GM18511 (cell line): ENCODE data around the gene LRRC14B.
"Not testable (repeated sequence)": the region's sequence is repeated elsewhere in the genome, so short reads cannot be mapped to it uniquely, and the experiment has no call there.

ENCODE experiments used
- ATAC-seq: cut with Tn5 transposase; IDR thresholded peaks from one replicate; pipeline ENCODE4 v1.9.1; 2021; ENCODE audit warnings: mild to moderate bottlenecking, moderate library complexity; ENCODE audit not compliant: unreplicated experiment

The LRRC14B gene

DNA sequence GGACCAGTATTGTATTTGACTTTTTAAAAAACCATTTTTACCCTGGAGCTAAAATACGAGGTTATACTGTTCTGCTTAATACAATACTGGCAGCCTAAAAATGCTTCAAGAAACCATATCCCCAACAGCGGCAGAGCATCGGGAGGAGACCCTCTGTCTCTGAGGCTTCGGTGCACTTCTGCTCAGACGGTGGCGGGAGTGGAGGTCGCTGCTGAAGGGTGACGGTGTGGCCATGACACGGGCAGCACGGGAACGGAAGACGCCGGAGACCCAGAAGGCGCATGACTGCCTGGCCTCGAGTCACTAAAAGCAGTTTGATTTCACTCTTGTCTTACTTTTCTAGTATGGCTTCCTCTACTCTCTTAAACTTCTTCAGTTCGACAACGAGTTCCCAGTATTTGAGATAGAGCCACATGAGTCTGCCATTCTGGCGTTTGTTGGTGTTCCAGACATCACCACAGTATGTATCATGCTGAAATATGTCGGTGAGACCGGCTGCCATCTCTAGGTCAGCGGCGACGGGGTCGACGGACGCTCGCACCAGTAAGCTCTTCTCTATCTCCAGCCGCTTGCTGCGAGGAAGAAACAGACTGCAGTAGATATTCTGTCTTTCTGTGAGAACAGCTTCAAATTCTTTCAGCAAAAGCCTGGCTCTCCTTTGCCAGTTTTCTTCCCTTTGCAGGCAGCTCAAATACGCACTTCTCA is 13.8 kb downstream of the LRRC14B start:
- ATAC-seq: no peak

DNA sequence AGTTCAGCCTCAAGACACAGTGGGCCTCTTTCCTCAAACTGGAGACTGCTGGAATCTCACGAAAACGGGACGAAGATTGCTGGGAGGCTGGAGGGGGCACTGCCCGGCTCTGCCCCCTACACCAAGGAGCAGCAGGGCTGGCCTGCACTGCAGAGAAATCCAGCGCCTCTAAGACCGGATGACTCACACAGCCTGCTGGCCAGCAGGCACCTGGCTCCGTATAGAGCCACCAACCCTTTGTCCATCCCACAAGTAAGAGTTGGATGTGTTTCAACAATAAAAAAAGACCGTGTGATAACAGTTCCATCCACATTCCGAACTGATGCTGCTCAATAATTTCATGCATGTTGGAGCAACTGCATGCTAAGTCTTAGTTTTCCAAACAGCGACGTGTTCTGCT is 15.1 kb downstream of the LRRC14B start:
- no peak for ATAC-seq

DNA sequence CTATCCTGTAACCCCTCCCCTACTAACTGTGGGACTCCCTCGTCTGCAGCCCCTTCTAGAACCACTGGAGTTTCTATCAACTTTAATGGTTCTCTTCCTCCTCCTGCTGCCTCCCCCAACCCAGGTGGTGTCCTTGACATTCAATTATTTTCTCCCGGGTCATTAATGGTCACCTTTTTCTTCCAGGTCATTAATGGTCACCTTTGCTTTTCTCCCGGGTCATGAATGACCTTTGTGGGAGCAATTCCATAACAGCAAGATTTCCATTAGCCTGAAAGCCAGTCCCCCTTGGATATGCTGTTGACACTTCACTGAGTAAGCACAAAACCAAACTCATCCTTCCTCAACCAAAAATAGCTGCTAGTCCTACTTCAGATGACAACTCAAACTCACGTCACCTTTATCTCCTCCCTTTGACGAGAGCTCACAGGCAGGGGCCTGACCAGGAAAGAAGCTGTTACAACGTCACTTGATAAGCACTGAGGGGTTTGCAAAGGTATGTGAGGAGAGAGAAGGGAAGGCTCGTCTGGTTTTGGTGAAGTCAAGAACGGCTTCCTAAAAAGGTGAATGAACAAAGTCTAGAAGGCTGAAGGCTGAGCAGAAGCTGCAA is 15.7 kb downstream of the LRRC14B start:
- no peak for ATAC-seq

DNA sequence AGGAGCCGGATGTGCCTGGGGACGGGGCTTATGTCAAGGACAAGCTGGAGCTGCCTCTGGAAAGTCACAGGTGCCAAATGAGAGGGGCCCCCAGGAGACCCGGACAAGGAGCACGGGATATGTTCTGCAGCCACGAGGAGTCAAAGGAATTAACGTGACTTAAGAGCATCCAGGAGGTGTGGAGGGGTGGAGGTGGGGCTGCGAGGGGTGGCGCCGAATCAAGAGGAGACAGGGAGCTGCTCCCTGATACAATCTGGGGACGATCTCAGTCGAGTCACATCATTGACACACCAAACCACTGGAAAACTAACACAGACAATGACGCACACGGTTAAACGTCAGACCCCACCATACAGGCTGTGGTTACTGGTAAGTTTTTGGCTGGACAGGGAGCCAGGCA is 16.3 kb downstream of the LRRC14B start:
- no peak for ATAC-seq

DNA sequence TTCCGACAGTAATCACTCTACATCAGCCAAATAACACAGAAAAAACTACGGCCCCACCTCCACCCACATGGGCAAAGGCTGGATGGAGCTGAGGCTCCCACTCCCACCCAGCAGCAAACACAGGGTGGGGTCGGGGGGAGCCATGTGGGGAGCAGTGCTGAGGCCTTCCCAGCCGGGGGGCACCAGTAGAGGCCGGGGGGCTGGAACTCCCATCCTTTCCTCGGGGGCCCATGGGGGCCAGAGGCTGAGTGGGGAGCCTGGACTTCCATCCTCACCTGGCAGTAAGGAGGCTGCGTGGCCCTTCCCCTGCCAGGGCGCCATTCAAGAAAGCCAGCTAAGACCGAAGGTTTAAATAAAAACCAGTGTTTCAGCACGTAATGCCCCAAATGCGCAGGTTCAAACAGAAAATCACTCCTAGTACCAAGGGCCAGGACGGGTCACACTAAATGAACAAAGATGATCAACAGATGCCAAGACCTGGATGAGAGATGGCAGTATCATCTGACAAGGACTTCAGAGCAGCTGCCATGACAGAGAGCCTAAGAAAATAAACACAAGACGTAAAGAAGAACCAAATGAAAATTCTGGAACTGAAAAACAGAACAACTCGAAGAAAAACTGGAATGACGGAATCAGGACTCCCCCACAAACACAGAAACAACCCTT is 17.3 kb downstream of the LRRC14B start:
- ATAC-seq: no peak

DNA sequence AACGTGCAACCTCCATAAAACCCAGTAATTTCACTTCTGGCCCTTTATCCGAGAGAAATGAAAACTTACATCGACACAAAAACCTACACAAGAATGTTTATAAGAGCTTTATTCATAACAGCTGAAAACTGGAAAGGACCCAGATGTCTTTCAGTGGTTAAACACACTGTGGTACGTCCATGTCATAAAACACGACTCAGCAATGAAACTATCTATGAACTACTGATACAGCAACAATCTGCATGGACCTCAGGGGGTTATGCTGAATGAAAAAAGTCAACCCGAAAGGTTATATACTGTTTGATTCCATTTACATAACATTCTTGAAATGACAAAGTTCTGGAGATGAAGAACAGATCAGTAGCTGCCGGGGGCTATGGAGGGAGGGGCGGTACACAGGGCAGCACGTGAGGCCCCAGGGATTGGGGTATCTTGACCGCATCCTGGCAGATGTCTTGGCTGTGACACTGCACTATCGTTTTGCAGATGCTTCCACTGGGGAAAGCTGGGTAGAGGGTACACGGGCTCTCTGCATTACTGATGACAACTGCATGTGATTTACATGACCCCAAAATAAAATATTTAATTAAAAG is 22.6 kb downstream of the LRRC14B start:
- no peak for ATAC-seq

DNA sequence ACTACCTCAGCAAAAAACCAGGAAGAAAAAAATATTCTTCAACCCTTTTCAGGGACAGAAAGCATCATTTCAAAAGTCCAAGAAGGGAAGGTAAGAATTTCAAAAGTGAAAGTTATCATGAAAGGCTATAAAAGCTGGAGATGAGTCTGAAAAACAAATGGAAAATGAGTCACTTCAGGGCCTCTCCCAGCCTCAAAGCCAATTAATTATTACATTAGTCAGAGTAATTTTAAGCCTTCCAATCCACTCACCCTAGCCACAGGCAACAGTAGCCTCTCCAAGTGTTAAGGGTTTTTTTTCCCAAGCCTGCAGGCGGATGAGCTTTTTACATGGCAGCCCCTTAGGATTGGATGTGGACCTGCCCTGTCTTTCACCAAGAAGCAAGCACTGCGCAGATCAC is 24.0 kb downstream of the LRRC14B start:
- ATAC-seq: not testable (repeated sequence)

DNA sequence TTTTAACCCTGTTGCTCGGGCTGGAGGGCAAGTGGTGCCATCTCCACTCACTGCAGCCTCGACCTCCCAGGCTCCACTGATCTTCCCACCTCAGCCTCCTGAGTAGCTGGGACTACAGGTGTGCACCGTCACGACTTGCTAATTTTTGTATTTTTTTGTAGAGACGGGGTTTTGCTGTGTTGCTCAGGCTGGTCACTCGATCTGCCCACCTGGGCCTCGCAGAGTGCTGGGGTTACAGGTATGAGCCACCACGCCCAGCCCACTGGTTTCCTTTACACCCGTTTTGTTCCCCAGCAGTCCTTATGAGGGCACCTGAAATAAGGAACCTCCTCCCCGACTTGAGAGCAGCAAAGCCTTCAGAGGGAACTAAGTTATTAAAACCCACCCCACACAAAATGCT is 24.8 kb downstream of the LRRC14B start:
- not testable (repeated sequence) for ATAC-seq

DNA sequence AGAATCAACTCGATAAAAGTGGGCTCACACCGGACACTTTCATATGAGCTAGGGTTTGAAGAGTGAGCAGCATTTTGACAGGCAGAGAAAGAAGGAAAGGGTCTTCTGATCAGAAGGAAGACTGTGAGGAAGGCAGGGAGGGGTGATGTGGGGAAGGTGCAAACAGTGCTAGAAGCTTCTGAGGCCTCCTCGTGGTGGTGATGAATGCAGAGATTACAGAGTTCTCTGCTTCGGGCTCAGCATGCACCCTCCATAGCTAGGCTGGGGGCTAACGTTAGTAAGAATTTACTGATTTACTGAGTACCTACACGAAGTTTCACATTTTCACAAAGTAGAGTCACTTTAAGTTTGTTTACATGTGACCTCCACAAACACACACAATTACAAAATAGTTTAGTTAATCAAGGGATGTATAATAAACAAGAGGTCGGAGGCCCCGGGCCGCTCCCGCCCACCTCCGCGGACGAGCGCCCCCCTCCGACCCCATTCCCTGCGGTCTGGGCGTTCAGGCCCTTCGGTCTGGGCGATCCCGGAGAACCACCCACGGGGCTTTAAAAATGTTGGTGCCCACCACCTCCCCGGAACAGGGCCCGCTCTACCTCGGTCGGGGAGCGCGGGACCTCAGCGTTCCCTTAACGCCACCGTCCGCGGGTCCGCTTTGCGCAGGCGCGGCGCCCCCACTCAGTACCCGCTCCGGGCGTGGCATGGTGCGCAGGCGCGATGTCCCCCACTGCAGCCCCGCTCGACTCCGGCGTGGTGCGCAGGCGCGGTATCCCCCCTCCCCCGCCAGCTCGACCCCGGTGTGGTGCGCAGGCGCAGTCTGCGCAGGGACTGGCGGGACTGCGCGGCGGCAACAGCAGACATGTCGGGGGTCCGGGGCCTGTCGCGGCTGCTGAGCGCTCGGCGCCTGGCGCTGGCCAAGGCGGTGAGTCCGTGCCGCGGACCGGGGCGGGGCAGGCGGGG is 26.5 kb downstream of the LRRC14B start, which contains the start of the genes CCDC127 and SDHA:
Gene CCDC127 (minus strand): TSS at position 660 of the 963 bp plus-strand sequence. CDS start 1,304 bp downstream, outside the sequence.
Gene SDHA (plus strand): TSS at position 827 of the 963 bp plus-strand sequence. CDS start 36 bp downstream, at position 863.
- ATAC-seq: peak; percentile 75

DNA sequence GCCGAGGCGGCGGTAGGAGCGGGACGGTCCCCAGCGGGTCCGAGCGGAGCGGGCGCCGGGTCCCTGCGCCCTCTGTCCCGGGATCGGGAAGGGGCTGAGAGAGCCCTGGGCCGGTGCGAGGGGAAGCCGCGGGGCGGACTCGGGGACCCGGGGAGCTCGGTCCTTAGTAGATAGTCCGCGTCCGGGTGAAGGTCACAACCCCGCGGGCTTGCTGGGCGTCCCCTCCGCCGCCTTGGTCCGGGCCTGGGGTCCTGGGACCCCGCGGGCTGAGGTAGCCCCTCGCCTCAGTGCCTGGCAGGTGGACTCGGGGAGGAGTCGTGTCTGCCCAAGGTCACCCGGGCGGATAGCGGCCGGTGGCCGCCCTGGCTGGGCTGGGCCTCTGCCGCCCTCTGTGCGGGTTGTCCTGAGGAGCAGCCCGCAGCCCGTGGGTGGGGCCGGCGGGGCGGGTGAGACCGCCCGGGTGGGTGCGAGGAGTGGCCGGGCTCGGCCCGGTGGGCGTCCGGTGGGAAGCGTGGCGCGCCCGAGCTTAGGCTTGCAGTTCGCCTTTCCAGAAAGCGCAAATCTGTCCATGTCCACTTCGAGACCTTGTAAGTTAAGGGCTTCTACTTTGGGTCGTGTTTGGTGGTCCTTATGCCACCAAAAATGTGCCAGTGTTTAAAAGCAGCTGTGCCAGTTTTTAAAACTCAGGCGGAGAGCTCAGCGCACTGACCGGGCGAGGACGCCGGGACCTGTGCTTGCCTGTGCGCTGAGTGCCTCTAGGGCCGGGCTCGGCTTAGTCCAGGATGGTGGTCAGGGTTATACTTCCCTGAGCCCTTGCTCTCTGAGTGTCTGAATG is 27.4 kb downstream of the LRRC14B start:
- ATAC-seq: peak; percentile 33

DNA sequence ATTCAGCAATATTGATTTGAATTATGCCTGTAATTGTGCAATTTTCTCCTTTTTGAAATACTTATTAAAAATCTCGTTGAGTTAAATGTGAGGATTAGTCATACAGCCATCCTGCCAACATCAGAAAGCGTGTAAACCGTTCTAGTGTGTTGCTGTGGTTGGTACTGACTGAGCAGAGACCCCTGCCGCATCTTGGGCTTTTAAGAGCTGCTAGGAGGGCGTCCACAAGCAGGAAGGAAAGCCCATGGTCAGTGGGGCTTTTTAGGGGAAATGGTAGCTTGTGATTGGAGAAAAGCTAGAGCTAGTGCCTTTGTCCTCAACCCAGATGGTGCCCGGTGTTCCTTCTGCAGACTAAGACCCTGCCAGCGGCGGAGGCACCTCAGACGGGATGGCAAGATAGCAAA is 28.2 kb downstream of the LRRC14B start:
- ATAC-seq: no peak

DNA sequence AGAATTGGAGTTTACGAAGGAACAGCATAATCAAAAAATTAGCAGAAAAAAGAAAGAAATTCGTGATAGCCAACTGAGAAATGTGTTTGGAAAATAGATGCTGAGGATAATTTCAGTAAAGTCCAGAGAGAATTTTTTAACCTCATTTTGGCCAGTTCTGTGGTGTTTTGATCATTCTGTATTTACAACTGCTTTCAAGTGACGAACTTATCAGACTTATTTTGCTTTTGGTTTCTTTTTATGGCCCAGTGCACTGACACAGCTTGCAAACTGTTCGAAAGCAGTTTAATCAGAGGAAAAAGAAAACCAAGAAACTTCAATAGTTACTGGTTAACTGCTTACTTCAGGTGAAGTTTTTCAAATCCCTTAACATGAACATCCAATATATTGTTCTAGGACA is 28.7 kb downstream of the LRRC14B start:
- ATAC-seq: peak; percentile 21

DNA sequence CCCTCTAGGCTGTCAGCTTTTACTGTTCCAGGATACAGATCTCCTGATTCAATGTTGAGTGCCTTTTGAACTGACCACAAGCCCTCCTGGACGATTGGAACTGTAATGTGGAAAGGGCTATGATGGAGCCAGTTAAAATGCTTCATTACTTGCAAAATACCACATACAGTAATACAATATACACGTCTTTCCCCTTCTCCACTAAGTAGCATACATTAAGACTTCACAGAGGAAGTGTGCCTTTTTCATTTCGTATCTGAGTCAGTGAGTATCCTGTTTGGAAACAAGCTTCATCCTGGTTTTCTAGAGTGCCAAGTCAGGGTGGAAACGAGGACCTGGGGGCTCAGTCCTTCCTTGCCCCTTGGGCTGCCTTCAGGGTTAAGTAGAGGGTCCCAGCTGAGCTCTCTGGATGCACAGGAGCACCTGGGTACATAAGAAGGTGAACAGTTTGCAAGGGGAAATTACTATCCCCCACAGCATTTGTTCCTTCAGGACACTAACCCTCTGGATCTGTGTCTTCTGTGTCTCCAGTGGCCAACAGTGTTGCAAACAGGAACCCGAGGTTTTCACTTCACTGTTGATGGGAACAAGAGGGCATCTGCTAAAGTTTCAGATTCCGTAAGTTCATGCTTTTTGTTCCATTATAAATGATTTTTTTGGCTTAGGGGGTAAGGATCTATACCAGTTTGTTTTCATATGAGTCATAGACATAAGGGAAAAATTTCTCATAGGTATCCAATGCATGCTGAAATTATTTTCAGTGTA is 31.8 kb downstream of the LRRC14B start:
- ATAC-seq: not testable (repeated sequence)

DNA sequence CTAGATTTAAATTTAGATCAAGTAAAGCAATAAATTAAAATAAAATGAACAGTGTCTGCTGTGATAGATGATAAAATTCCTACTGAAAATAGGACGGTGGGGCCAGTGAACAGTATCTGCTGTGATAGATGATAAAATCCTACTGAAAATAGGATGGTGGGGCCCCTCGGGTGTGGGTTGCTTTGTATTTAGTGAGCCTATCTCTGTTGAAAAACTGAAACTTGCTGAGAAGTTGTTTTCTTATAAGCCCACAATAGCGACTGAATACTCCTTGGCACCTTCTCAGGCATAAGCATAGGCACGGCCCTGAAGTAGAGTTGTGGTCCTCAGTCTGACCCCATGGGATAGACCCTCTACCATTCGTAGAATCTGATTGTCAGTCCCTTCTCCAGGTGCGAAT is 32.5 kb downstream of the LRRC14B start:
- no peak for ATAC-seq

DNA sequence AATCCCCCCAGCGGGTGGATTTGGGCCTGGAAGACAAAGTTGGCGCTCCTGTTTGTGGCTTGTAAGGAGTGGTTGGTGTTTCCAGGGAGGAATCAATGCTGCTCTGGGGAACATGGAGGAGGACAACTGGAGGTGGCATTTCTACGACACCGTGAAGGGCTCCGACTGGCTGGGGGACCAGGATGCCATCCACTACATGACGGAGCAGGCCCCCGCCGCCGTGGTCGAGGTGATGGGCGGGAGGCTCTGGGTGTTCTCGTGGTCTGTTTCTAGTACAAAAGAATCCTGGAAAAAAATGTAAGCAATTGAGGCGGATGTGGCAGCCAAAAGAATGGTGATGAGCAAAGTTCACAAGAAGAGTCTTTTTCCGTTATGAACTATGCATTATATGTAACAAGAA is 34.0 kb downstream of the LRRC14B start:
- ATAC-seq: no peak

DNA sequence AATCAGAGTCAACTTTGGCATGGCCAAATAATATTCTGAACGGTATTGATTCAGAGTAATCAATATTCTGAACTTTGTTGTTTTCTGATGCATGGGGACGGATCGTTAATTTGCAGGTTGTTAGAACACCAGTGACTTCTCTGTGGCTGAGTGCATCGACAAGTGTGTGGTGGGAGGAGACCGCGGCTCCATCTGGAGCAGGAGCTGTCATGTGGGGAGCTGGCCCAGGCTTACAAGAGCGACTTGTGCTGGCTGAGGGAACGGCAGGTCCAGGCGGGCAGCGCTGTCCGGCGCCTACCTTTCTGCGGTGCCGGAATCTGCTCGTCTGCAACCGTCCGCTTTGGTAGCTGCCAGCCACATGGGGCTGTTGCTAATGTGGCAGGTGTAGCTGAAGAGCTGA is 36.1 kb downstream of the LRRC14B start:
- not testable (repeated sequence) for ATAC-seq

DNA sequence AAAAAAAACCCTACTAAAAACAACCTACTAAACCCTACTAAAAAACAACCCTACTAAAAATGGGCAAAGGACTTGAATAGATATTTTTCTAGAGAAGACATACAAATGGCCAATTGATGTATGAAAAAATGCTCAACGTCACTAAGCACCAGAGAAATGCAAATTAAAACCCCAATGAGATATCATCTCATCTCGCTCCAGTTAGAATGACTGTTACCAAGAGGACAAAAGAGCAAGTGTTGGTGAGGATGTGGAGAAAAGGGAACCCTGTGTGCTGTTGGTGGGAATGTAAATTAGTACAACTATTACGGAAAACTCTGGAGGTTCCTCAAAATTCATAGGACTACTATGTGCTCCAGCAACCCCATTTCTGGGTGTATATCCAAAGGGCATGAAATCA is 37.6 kb downstream of the LRRC14B start:
- ATAC-seq: no peak

DNA sequence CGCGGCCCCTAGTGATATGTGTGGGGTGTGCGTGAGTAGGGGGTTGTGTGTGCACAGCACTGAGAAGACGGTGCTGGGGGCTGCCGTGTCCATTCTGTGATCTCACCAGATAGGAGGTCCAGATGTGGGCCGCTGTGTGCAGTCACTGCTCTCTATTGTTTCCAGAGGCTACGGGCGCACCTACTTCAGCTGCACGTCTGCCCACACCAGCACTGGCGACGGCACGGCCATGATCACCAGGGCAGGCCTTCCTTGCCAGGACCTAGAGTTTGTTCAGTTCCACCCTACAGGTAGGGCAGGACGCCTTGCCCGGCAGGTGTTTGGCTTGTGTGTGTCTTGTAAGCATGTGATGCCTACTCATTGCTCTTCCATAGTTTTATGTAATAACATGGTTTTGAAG is 39.4 kb downstream of the LRRC14B start:
- no peak for ATAC-seq

DNA sequence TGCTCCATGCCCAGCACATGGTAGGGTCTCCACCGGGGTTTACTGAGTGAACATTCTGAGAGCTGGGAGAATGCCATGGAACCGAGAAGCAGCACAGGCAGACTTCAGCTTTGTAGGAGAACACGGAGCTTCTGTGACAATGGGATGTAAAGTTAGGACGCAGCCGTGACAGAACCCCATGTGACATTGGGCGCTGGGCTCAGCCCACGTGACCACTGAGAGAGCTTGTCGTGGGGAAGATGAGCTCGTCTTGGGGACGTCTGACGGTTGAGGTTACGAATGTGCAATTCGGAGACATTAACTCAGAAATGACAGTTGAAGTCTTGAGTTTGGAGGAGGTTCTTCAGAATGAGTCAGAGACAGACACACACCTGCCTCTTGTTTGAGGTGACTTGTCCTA is 40.4 kb downstream of the LRRC14B start:
- ATAC-seq: no peak
